Aorta (tissue), 5 donors: ENCODE measurements around the gene DEPDC1B. TPM values are rescaled to one million over a fixed set of nuclear protein-coding genes. Genes with fewer than 3 reads are reported as not detected.
"Not testable (repeated sequence)": the region's sequence is repeated elsewhere in the genome, so short reads cannot be mapped to it uniquely, and the experiment has no call there.

Experiments
- ATAC-seq: fragments of 200-7000 bp; cut with Tn5 transposase; one replicate; pipeline ENCODE4 v1.9.1; 2022; ENCODE audit warnings: moderate library complexity; ENCODE audit not compliant: low FRiP score
- DNase-seq, 2 donors: peaks; one replicate each; pipeline ENCODE4 v3.0.0-alpha.2; 2020
- H3K27ac ChIP-seq, 2 donors: one replicate each; pipeline ENCODE4 v1.5.1; 2013; ENCODE audit warnings: low read length in 2 of 2, mild to moderate bottlenecking in 2 of 2, moderate library complexity in 2 of 2, control low read depth in 1 of 2, inconsistent platforms in 1 of 2, low read depth in 1 of 2
- H3K27me3 ChIP-seq, 2 donors: one replicate each; pipeline ENCODE4 v1.6.1; 2013; ENCODE audit warnings: control low read depth in 1 of 2, low read length in 1 of 2, mild to moderate bottlenecking in 1 of 2, moderate library complexity in 1 of 2; ENCODE audit not compliant: insufficient read depth in 2 of 2, control insufficient read depth in 1 of 2
- H3K36me3 ChIP-seq, 2 donors: one replicate each; pipeline ENCODE4 v1.6.1; 2013; ENCODE audit warnings: control low read depth in 1 of 2, low read length in 1 of 2, mild to moderate bottlenecking in 1 of 2; ENCODE audit not compliant: insufficient read depth in 2 of 2, control insufficient read depth in 1 of 2
- H3K4me1 ChIP-seq, 2 donors: one replicate each; pipeline ENCODE4 v1.6.1; 2013; ENCODE audit warnings: low read length in 2 of 2, control low read depth in 1 of 2, mild to moderate bottlenecking in 1 of 2, moderate library complexity in 1 of 2; ENCODE audit not compliant: insufficient read depth in 2 of 2, control insufficient read depth in 1 of 2
- H3K4me3 ChIP-seq, 2 donors: one replicate each; pipeline ENCODE4 v1.5.1; 2013; ENCODE audit warnings: low read length in 2 of 2, control low read depth in 1 of 2, mild to moderate bottlenecking in 1 of 2
- H3K9me3 ChIP-seq: one replicate; pipeline ENCODE4 v1.6.1; 2013; ENCODE audit warnings: mild to moderate bottlenecking, low read length; ENCODE audit not compliant: control insufficient read depth
- WGBS, 2 donors: extraction: QIAGEN DNeasy Blood & Tissue Kit; methylation state at CpG; one replicate each; pipeline ENCODE4 v1.1.7; 2013; 5-methylcytosine and 5-hydroxymethylcytosine counted together
- intact Hi-C, 2 donors: fragments of 100-400 bp; cut with DNase I; formaldehyde crosslinking; loops; one replicate each; pipeline versions ENCODE4 v1.14.2 to v1.15.0; 2022
- polyA plus RNA-seq, 2 donors: library from polyadenylated mRNA; stranded (reverse); fragments of 200-250 nt; gene quantifications; one replicate each; pipeline ENCODE4 v1.2.3, GENCODE V29; 2013
- total RNA-seq, 2 donors: library from RNA; stranded (reverse); fragmentation: NEBNext Ultra II Directional; extraction: Animal tissue kit (Norgen Biotek cat#: 25700); gene quantifications; one replicate each; pipeline ENCODE4 v1.2.1, GENCODE V29; 2021
- donor health status: healthy with polysubstance abuse.
- donor health status: Bipolar disorder and iron deficiency.
- donor health status: DM: no; HTN: no; CAD: no.
- donor health status: DM: no; HTN: no; CAD: no.
- donor health status: DM: yes; HTN: yes; CAD: no.

DEPDC1B gene
- total and polyA plus RNA-seq, 4 donors, result 0.48 to 2.1 (median 1.3) TPM; not detected in 1

- Histone ChIP-seq H3K27me3 (no peaks in the 10 kb centered on the region), H3K27ac (no peak overlapping the region), H3K4me3 (no peak overlapping the region), H3K9me3 (no peaks in the 10 kb centered on the region), H3K36me3 (no peaks in the 10 kb centered on the region), H3K4me1 (no peaks in the 10 kb centered on the region)
- no peak for DNase-seq
- 81 to 91% methylated on average over 1 of the region's 1 CpG for WGBS, 2 donors
- ATAC-seq, result no peak
- intact Hi-C loops, result no loop called here
Observed at GRCh38 chr5:60727033-60727679, 27.2 kb upstream of the DEPDC1B start.

- 63 to 79% methylated on average over 2 of the region's 2 CpGs for WGBS, 2 donors
- Histone ChIP-seq H3K36me3 (no peaks in the 10 kb centered on the region), H3K27ac (no peak overlapping the region), H3K9me3 (no peaks in the 10 kb centered on the region), H3K4me3 (no peak overlapping the region), H3K4me1 (no peaks in the 10 kb centered on the region), H3K27me3 (no peaks in the 10 kb centered on the region)
- ATAC-seq, result no peak
- intact Hi-C loops, result no loop called here
- DNase-seq, result no peak
Observed at GRCh38 chr5:60724126-60724525, 24.2 kb upstream of the DEPDC1B start.

- Histone ChIP-seq H3K4me1 (no peaks in the 10 kb centered on the region), H3K27ac (no peak overlapping the region), H3K36me3 (no peaks in the 10 kb centered on the region), H3K27me3 (no peaks in the 10 kb centered on the region), H3K4me3 (no peak overlapping the region), H3K9me3 (no peaks in the 10 kb centered on the region)
- ATAC-seq (no peak), DNase-seq (no peak)
- intact Hi-C loops, result no loop called here
- 71 to 77% methylated on average over 6 of the region's 6 CpGs for WGBS, 2 donors
Observed at GRCh38 chr5:60722416-60722815, 22.4 kb upstream of the DEPDC1B start.

- no peak for DNase-seq
- intact Hi-C loops, result no loop called here
Observed at GRCh38 chr5:60719329-60719728, 19.4 kb upstream of the DEPDC1B start.

GRCh38 chr5:60718166-60718892 lies 18.4 kb upstream of the DEPDC1B start:
- no peak overlapping the region for H3K4me3 ChIP-seq
- no peaks in the 10 kb centered on the region for H3K36me3 ChIP-seq
- intact Hi-C loops, result no loop called here
- H3K4me1 ChIP-seq, result no peaks in the 10 kb centered on the region
- DNase-seq (no peak), ATAC-seq (no peak)
- no peaks in the 10 kb centered on the region for H3K27me3 ChIP-seq
- no peak overlapping the region for H3K27ac ChIP-seq
- peaks cover 5% of the 10 kb centered on the region for H3K9me3 ChIP-seq
- WGBS, 2 donors, result 83 to 84% methylated on average over 3 of the region's 3 CpGs

More at GRCh38 chr5:60719329-60719728, 19.4 kb upstream of the DEPDC1B start:
- H3K27me3 ChIP-seq, result no peaks in the 10 kb centered on the region
- no peak overlapping the region for H3K27ac ChIP-seq
- no peaks in the 10 kb centered on the region for H3K36me3 ChIP-seq
- no peak overlapping the region for H3K4me3 ChIP-seq
- no peak for ATAC-seq
- no peaks in the 10 kb centered on the region for H3K4me1 ChIP-seq
- H3K9me3 ChIP-seq, result peaks cover 5% of the 10 kb centered on the region

GRCh38 chr5:60715201-60715928 lies 15.4 kb upstream of the DEPDC1B start:
- H3K27me3 ChIP-seq, H3K9me3 ChIP-seq, H3K36me3 ChIP-seq, intact Hi-C loops, H3K4me1 ChIP-seq, H3K27ac ChIP-seq, H3K4me3 ChIP-seq, DNase-seq, ATAC-seq: not testable (repeated sequence)
- WGBS, 2 donors, result 84 to 85% methylated on average over 3 of the region's 3 CpGs

- no peak overlapping the region for H3K4me3 ChIP-seq
- intact Hi-C loops, result no loop called here
- no peak for DNase-seq
- no peak for ATAC-seq
- no peaks in the 10 kb centered on the region for H3K36me3 ChIP-seq
- H3K27ac ChIP-seq, result no peak overlapping the region
- WGBS, 2 donors, result 91 to 93% methylated on average over 5 of the region's 5 CpGs
- H3K9me3 ChIP-seq, result peaks cover 5% of the 10 kb centered on the region
- H3K4me1 ChIP-seq, result no peaks in the 10 kb centered on the region
- no peaks in the 10 kb centered on the region for H3K27me3 ChIP-seq
Observed at GRCh38 chr5:60712950-60713349, 13.0 kb upstream of the DEPDC1B start.

- DNase-seq, H3K36me3 ChIP-seq, H3K4me3 ChIP-seq, H3K4me1 ChIP-seq, intact Hi-C loops, ATAC-seq, H3K27me3 ChIP-seq, H3K9me3 ChIP-seq, H3K27ac ChIP-seq: not testable (repeated sequence)
- WGBS, 2 donors, result 77 to 81% methylated on average over 3 of the region's 3 CpGs
Observed at GRCh38 chr5:60711892-60712291, 11.9 kb upstream of the DEPDC1B start.
